Lower lobe of right lung (tissue), 2 donors: ENCODE data around the gene KRT15. TPM values are rescaled to one million over a fixed set of nuclear protein-coding genes. Genes with fewer than 3 reads are reported as not detected.

Experiments used
- ATAC-seq, 2 donors: fragments of 200-7000 bp; cut with Tn5 transposase; one replicate each; pipeline ENCODE4 v1.9.1; 2020 to 2022; ENCODE audit warnings: mild to moderate bottlenecking in 2 of 2, moderate library complexity in 2 of 2
- DNase-seq: peaks from one replicate; pipeline ENCODE4 v3.0.0-alpha.2; 2020
- H3K27ac ChIP-seq: fragments of 200-600 bp; one replicate; pipeline ENCODE4 v1.8.0; 2022
- H3K27me3 ChIP-seq: fragments of 200-600 bp; one replicate; pipeline ENCODE4 v1.8.0; 2022; ENCODE audit warnings: low read depth
- H3K36me3 ChIP-seq: fragments of 200-600 bp; one replicate; pipeline ENCODE4 v1.8.0; 2022; ENCODE audit warnings: mild to moderate bottlenecking
- H3K4me1 ChIP-seq: fragments of 200-600 bp; one replicate; pipeline ENCODE4 v1.8.0; 2022
- H3K4me3 ChIP-seq: fragments of 200-600 bp; one replicate; pipeline ENCODE4 v1.8.0; 2022; ENCODE audit warnings: mild to moderate bottlenecking
- H3K9me3 ChIP-seq: fragments of 200-600 bp; one replicate; pipeline ENCODE4 v1.8.0; 2022
- intact Hi-C: fragments of 100-400 bp; cut with DNase I; formaldehyde crosslinking; loops from one replicate; pipeline ENCODE4 v1.11.0; 2022
- total RNA-seq: library from RNA; stranded (reverse); fragmentation: NEBNext Ultra II Directional; extraction: Animal tissue kit (Norgen Biotek cat#: 25700); gene quantifications from one replicate; pipeline ENCODE4 v1.2.1, GENCODE V29; 2021
- TF ChIP-seq, protein P1 (sequence below): fragments of 200-600 bp; IDR thresholded peaks from one replicate; pipeline ENCODE4 v1.8.0; 2022; ENCODE audit warnings: antibody characterized with exemption, mild to moderate bottlenecking
- donor health status: DM: no; HTN: yes; CAD: no; lungs with severe emphysema.

Gene KRT15
- total RNA-seq, 1 donor from 2014 or later = 9.0 TPM

DNA sequence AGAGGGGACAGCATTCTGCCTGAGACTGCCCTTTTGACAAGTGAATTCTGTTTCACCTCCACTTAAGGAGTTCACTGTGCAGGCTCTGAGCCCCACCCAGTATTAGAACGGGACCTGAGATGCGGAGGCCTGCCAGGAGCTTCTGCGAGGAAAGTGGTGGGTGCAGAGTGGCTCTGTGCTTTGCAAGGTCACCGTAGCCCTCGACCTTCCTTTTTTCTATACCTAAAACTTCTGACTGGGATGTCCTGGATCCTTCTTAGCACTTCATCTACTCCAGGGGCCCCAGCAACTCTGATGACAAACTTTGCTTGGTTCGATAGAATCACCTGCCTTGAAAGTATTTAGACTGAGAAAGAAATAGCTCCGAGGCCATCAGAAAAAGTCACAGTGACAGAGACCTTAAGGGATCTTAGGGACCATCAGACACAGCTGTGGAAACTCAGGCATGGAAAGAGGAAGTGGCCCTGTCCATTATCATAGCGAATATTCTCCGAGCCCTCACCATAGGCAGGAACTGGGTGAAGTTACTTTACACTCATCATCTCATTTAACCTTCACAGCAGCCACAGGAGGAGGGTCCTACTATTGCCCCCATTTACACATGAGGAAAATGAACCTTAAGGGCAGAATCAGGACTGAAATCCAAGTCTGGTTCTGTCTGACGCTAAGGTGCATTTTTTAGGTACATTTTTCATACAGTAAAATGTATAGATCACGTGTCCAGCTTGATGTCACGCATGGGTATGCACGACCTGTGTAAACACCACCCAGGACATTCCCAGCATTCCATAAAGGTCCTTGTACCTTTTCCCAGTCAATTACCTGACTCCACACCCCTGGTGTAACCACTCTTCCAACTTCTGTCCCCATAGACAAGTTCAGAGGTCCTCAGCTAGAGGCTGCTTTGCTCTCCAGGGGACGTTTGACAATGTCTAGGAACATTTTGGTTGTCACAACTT, 12.6 kb downstream of the KRT15 start:
- Histone ChIP-seq H3K4me3 (no peak overlapping the region), H3K4me1 (no peaks in the 10 kb centered on the region), H3K36me3 (no peaks in the 10 kb centered on the region), H3K9me3 (no peaks in the 10 kb centered on the region), H3K27ac (peak overlapping the region; percentile 69), H3K27me3 (no peaks in the 10 kb centered on the region)
- TF ChIP-seq, protein P1, sequence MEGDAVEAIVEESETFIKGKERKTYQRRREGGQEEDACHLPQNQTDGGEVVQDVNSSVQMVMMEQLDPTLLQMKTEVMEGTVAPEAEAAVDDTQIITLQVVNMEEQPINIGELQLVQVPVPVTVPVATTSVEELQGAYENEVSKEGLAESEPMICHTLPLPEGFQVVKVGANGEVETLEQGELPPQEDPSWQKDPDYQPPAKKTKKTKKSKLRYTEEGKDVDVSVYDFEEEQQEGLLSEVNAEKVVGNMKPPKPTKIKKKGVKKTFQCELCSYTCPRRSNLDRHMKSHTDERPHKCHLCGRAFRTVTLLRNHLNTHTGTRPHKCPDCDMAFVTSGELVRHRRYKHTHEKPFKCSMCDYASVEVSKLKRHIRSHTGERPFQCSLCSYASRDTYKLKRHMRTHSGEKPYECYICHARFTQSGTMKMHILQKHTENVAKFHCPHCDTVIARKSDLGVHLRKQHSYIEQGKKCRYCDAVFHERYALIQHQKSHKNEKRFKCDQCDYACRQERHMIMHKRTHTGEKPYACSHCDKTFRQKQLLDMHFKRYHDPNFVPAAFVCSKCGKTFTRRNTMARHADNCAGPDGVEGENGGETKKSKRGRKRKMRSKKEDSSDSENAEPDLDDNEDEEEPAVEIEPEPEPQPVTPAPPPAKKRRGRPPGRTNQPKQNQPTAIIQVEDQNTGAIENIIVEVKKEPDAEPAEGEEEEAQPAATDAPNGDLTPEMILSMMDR = no peak
- DNase-seq (peak; percentile 47), ATAC-seq (peak; percentile 78 to 83)
- intact Hi-C loops = no loop called here

DNA sequence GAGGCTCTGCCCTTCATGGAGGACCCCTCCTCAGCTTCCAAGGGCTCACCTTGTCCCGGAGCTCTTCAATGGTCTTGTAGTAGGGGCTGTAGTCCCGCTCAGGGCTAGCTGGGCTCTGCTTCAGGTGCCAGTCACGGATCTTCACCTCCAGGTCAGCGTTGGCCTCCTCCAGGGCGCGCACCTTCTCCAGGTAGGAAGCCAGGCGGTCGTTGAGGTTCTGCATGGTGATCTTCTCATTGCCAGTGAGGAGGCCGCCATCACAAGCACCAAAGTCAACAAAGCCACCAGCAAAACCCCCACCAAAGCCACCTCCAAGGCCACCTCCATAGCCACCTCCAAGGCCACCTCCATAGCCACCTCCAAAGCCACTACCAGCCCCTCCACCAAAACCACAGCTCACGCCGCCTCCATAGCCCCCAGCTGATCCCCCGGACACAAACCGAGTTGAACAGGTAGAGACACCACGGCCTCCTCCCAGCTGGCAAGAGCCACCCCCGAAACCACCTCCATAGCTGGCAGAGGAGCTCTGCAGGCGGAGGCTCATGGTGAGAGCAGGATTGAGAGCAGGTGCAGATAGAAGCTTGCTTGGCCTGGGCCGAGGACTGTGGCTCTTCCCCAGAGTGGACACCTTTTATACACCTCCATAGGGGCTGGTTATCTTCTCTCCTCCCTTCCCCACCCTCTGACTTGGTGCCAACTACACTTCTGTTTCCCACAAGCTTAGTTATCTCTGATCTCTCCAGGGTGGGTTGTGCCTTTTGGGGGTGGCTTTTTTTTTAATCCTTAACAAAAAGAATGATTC, 13.5 kb downstream of the KRT15 start, which contains the start of gene KRT13:
Gene KRT13, minus strand, starts transcription at position 606 of the 802 bp plus-strand sequence. Its CDS starts 62 bp downstream, at position 544.
- Histone ChIP-seq H3K36me3 (no peaks in the 10 kb centered on the region), H3K27me3 (no peaks in the 10 kb centered on the region), H3K4me1 (no peaks in the 10 kb centered on the region), H3K9me3 (no peaks in the 10 kb centered on the region), H3K27ac (peak within 1 kb of the TSS; percentile 69), H3K4me3 (no peak within 1 kb of the TSS)
- intact Hi-C loops = no loop called here
- TF ChIP-seq, protein P1 = no peak
- DNase-seq = peak; percentile 36
- peak in 1 of 2 donors; percentile 4 for ATAC-seq

DNA sequence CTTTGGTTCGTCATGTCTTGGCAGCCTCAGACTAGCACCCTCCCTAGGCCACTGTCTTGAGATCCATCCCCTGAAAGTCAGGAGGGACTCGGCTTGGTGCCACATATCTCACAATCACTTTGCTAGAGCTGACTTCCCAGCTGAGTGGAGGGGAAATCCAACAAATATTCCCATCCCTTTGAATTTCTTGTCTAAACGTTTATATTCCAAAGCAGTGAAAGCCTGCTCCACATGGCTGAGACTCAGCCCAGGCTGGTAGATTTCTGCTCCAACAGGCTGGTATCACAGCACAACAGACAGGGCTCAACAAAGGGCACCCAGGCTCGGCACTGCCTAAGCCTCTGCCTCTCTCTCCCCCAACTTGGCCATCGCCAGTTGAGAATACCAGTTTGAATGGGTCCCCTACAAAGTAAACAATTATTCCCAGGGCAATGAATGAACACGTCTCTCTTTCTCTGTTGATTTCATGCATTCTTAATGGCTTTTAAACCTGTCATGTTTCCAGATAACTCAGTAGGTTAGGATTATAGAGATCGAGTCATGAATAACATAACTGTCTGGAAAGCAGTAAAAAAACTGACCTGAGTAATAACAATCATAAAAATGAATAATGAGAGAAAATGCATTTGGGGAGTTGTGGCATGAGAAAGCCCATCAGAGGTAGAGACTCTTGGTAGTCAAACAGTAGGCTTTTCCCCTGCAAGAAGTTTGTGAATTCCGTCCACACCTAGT, 14.3 kb downstream of the KRT15 start:
- DNase-seq = no peak

DNA sequence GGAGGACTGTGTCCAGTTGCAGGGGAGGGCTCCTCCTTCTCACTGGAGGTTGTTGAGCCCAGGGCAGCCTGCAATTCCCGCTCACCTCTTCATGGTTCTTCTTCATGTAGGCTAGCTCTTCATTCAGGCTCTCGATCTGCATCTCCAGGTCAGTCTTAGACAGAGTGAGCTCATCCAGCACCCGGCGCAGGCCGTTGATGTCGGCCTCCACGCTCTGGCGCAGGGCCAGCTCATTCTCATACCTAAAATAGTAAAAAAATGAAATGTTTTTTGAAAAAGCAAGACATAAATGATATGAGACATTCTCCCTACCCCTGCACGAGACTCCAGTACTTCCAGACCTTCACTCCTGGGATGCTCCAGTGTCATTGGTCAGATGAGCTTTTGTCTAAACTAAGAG, 15.5 kb downstream of the KRT15 start:
- Histone ChIP-seq H3K27ac (no peak overlapping the region), H3K36me3 (no peaks in the 10 kb centered on the region), H3K27me3 (no peaks in the 10 kb centered on the region), H3K9me3 (no peaks in the 10 kb centered on the region), H3K4me3 (no peak overlapping the region), H3K4me1 (peaks cover 1% of the 10 kb centered on the region)
- TF ChIP-seq, protein P1 = no peak
- DNase-seq (no peak), ATAC-seq (no peak)
- intact Hi-C loops = no loop called here

More for the DNA sequence above, 14.3 kb downstream of the KRT15 start:
- Histone ChIP-seq H3K9me3 (no peaks in the 10 kb centered on the region), H3K4me3 (no peak overlapping the region), H3K36me3 (no peaks in the 10 kb centered on the region), H3K27ac (no peak overlapping the region), H3K4me1 (no peaks in the 10 kb centered on the region), H3K27me3 (no peaks in the 10 kb centered on the region)
- TF ChIP-seq, protein P1 = no peak
- intact Hi-C loops = no loop called here
- ATAC-seq = no peak
